HEK293 (cell line): Measurements from ENCODE around the gene ZFPM1.

Experiments
- CTCF ChIA-PET: fragments of 350-600 bp; formaldehyde crosslinking; extraction: SDS; loops from one replicate; lab custom pipeline; 2021; ENCODE audit warnings: antibody characterized with exemption; lab: Yijun Ruan, JAX
- POLR2A ChIA-PET: fragments of 300-600 bp; formaldehyde crosslinking; extraction: SDS; loops from one replicate; lab custom pipeline; 2020; ENCODE audit warnings: antibody characterized with exemption, inconsistent platforms; lab: Yijun Ruan, JAX
- H3K27ac ChIP-seq: fragments of 200-500 bp; sonication (Bioruptor generic); 2 replicates; pipeline ENCODE4 v1.5.1; 2014; ENCODE audit warnings: low read depth, low read length, control low read depth, inconsistent platforms; ENCODE audit errors: extremely low read depth
- H3K36me3 ChIP-seq, 2 experiments: fragments of 200-500 bp in 1 of 2; sonication (Bioruptor generic) in 1 of 2; 1 replicate in 1 of 2; 2 replicates in 1 of 2; pipeline ENCODE4 v1.5.1; 2014 to 2017; ENCODE audit warnings: inconsistent platforms in 2 of 2, low read length in 2 of 2; ENCODE audit not compliant: control insufficient read depth in 2 of 2, insufficient read depth in 1 of 2
- H3K4me1 ChIP-seq: fragments of 200-500 bp; sonication (Bioruptor generic); 2 replicates; pipeline ENCODE4 v1.5.1; 2014; ENCODE audit warnings: mild to moderate bottlenecking, low read length, inconsistent platforms; ENCODE audit not compliant: control insufficient read depth, insufficient read depth
- H3K4me3 ChIP-seq: 2 replicates; pipeline ENCODE4 v1.5.1; 2011; ENCODE audit warnings: low read depth, mild to moderate bottlenecking, control low read depth, low read length, moderate library complexity
- H3K9me3 ChIP-seq: fragments of 200-500 bp; sonication (Bioruptor generic); 2 replicates; pipeline ENCODE4 v1.5.1; 2014; ENCODE audit warnings: low read depth, low read length, inconsistent platforms; ENCODE audit not compliant: control insufficient read depth, insufficient read depth
- FEZF1 ChIP-seq: fragments of 450-650 bp; formaldehyde crosslinking; IDR thresholded peaks from 2 replicates; pipeline ENCODE4 v1.5.1; 2016; ENCODE audit warnings: missing biosample characterization, missing genetic modification characterization
- GLI4 ChIP-seq: fragments of 450-650 bp; formaldehyde crosslinking; IDR thresholded peaks from 2 replicates; pipeline ENCODE4 v1.5.1; 2016; ENCODE audit warnings: missing biosample characterization, missing genetic modification characterization
- GLIS2 ChIP-seq: fragments of 450-650 bp; formaldehyde crosslinking; IDR thresholded peaks from 2 replicates; pipeline ENCODE4 v1.5.1; 2016; ENCODE audit warnings: missing biosample characterization, missing genetic modification characterization
- KLF10 ChIP-seq: fragments of 450-650 bp; IDR thresholded peaks from 2 replicates; pipeline ENCODE4 v1.5.1; 2018; ENCODE audit warnings: missing biosample characterization, mild to moderate bottlenecking, missing genetic modification characterization
- OSR2 ChIP-seq: fragments of 450-650 bp; formaldehyde crosslinking; IDR thresholded peaks from 2 replicates; pipeline ENCODE4 v1.5.1; 2016; ENCODE audit warnings: missing biosample characterization, missing genetic modification characterization
- PRDM1 ChIP-seq: fragments of 450-650 bp; formaldehyde crosslinking; IDR thresholded peaks from 2 replicates; pipeline ENCODE4; 2016; ENCODE audit warnings: missing biosample characterization, missing genetic modification characterization
- REPIN1 ChIP-seq: fragments of 450-650 bp; formaldehyde crosslinking; IDR thresholded peaks from 2 replicates; pipeline ENCODE4 v1.5.1; 2017; ENCODE audit warnings: missing biosample characterization, missing genetic modification characterization, low read depth
- SP3 ChIP-seq: fragments of 450-650 bp; formaldehyde crosslinking; IDR thresholded peaks from 2 replicates; pipeline ENCODE4 v1.5.1; 2016; ENCODE audit warnings: missing biosample characterization, missing genetic modification characterization
- ZBTB20 ChIP-seq: fragments of 450-650 bp; formaldehyde crosslinking; IDR thresholded peaks from 2 replicates; pipeline ENCODE4 v1.5.1; 2016; ENCODE audit warnings: missing biosample characterization, missing genetic modification characterization
- ZBTB21 ChIP-seq: fragments of 450-650 bp; formaldehyde crosslinking; IDR thresholded peaks from 2 replicates; pipeline ENCODE4 v1.5.1; 2017; ENCODE audit warnings: missing biosample characterization, missing genetic modification characterization
- ZFP41 ChIP-seq: fragments of 450-650 bp; formaldehyde crosslinking; IDR thresholded peaks from 2 replicates; pipeline ENCODE4 v1.5.1; 2016; ENCODE audit warnings: missing biosample characterization, missing genetic modification characterization, borderline replicate concordance
- ZIC2 ChIP-seq: fragments of 450-650 bp; formaldehyde crosslinking; IDR thresholded peaks from 2 replicates; pipeline ENCODE4 v1.5.1; 2016; ENCODE audit warnings: missing biosample characterization, missing genetic modification characterization
- ZNF157 ChIP-seq: fragments of 450-650 bp; formaldehyde crosslinking; IDR thresholded peaks from 2 replicates; pipeline ENCODE4 v1.5.1; 2016; ENCODE audit warnings: missing biosample characterization, missing genetic modification characterization
- ZNF184 ChIP-seq: fragments of 450-650 bp; IDR thresholded peaks from 2 replicates; pipeline ENCODE4 v1.5.1; 2018; ENCODE audit warnings: missing biosample characterization, mild to moderate bottlenecking, missing genetic modification characterization
- ZNF311 ChIP-seq: fragments of 450-650 bp; formaldehyde crosslinking; IDR thresholded peaks from 2 replicates; pipeline ENCODE4 v1.5.1; 2017; ENCODE audit warnings: missing biosample characterization, missing genetic modification characterization, borderline replicate concordance
- ZNF324 ChIP-seq: fragments of 450-650 bp; formaldehyde crosslinking; IDR thresholded peaks from 2 replicates; pipeline ENCODE4 v1.5.1; 2016; ENCODE audit warnings: missing biosample characterization, missing genetic modification characterization
- ZNF362 ChIP-seq: fragments of 450-650 bp; formaldehyde crosslinking; IDR thresholded peaks from 2 replicates; pipeline ENCODE4 v1.5.1; 2016; ENCODE audit warnings: missing biosample characterization, missing genetic modification characterization
- ZNF426 ChIP-seq: fragments of 450-650 bp; formaldehyde crosslinking; IDR thresholded peaks from 2 replicates; pipeline ENCODE4 v1.5.1; 2017; ENCODE audit warnings: missing biosample characterization, missing genetic modification characterization, mild to moderate bottlenecking, inconsistent platforms, moderate library complexity
- ZNF560 ChIP-seq: fragments of 450-650 bp; formaldehyde crosslinking; IDR thresholded peaks from 2 replicates; pipeline ENCODE4 v1.5.1; 2017; ENCODE audit warnings: missing biosample characterization, missing genetic modification characterization, borderline replicate concordance
- ZNF580 ChIP-seq: fragments of 450-650 bp; formaldehyde crosslinking; IDR thresholded peaks from 2 replicates; pipeline ENCODE4 v1.5.1; 2016; ENCODE audit warnings: missing biosample characterization, missing genetic modification characterization
- ZNF624 ChIP-seq: fragments of 450-650 bp; formaldehyde crosslinking; IDR thresholded peaks from 2 replicates; pipeline ENCODE4 v1.5.1; 2017; ENCODE audit warnings: missing biosample characterization, missing genetic modification characterization
- ZNF626 ChIP-seq: fragments of 450-650 bp; sonication (Bioruptor Pico); formaldehyde crosslinking; IDR thresholded peaks from 2 replicates; pipeline ENCODE4 v1.5.1; 2018; ENCODE audit warnings: missing biosample characterization, missing genetic modification characterization, inconsistent platforms
- ZNF664 ChIP-seq: fragments of 450-650 bp; formaldehyde crosslinking; IDR thresholded peaks from 2 replicates; pipeline ENCODE4 v1.5.1; 2016; ENCODE audit warnings: missing biosample characterization, missing genetic modification characterization
- ZNF670 ChIP-seq: fragments of 450-650 bp; formaldehyde crosslinking; IDR thresholded peaks from 2 replicates; pipeline ENCODE4 v1.5.1; 2016; ENCODE audit warnings: missing biosample characterization, missing genetic modification characterization, low read depth
- ZNF791 ChIP-seq: fragments of 450-650 bp; formaldehyde crosslinking; IDR thresholded peaks from 2 replicates; pipeline ENCODE4 v1.5.1; 2016; ENCODE audit warnings: missing biosample characterization, missing genetic modification characterization
- ZNF837 ChIP-seq: fragments of 450-650 bp; formaldehyde crosslinking; IDR thresholded peaks from 2 replicates; pipeline ENCODE4 v1.5.1; 2016; ENCODE audit warnings: missing biosample characterization, missing genetic modification characterization
- ZSCAN23 ChIP-seq: fragments of 450-650 bp; formaldehyde crosslinking; IDR thresholded peaks from 2 replicates; pipeline ENCODE4 v1.5.1; 2016; ENCODE audit warnings: missing biosample characterization, missing genetic modification characterization
- TF ChIP-seq, protein P1 (sequence below): fragments of 450-650 bp; IDR thresholded peaks from 2 replicates; pipeline ENCODE4 v1.5.1; 2018; ENCODE audit warnings: missing biosample characterization, missing genetic modification characterization
- TF ChIP-seq, protein P2 (sequence below): fragments of 450-650 bp; formaldehyde crosslinking; conservative IDR thresholded peaks from 2 replicates; pipeline ENCODE4 v1.5.1; 2016; ENCODE audit warnings: low read depth, missing biosample characterization, missing genetic modification characterization

The ZFPM1 gene

DNA sequence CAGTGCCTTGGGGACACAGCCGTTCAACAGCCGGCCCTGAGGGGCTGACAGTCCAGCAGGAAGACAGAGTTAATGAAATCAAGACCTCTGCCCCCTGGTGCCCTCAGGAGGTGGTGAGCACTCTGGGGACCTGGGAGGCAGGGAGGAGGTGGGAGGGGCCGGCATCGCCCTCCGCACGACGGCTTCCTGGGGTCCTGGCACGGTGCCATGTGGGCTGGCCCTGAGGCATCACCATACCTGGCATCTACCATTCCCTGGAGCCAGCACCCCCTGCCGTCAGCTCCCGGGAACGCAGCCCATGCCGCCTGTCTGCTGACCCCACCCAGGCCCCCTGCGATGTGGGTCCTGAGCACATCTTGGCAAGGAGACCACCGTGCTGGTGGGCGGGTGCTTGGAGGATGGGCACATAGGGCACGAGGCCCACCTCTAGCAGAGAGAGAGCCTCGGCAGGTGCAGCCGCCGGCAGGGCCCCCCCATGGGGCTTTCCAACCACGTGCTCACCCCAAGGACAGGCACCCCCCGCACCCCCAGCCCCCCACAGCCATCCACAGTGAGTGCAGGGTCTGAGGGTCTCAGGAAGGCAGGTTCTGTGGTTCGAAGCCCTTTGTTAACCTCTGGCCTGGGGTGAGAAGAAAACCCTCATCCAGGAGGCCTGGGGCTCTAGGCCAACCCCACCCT is 52.5 kb downstream of the ZFPM1 start (continued):
- TF ChIP-seq ZNF580 (tag by site-specific recombination) = no peak
- no peak for TF ChIP-seq ZNF184 (tag by site-specific recombination)
- no peak for TF ChIP-seq ZNF791 (tag by site-specific recombination)
- TF ChIP-seq ZNF624 = no peak
- TF ChIP-seq ZNF324 (tag by site-specific recombination) = no peak
- no peak for TF ChIP-seq ZBTB21
- no peak for TF ChIP-seq ZNF560 (tag by site-specific recombination)
- TF ChIP-seq ZFP41 (tag by site-specific recombination) = no peak
- TF ChIP-seq, protein P1, sequence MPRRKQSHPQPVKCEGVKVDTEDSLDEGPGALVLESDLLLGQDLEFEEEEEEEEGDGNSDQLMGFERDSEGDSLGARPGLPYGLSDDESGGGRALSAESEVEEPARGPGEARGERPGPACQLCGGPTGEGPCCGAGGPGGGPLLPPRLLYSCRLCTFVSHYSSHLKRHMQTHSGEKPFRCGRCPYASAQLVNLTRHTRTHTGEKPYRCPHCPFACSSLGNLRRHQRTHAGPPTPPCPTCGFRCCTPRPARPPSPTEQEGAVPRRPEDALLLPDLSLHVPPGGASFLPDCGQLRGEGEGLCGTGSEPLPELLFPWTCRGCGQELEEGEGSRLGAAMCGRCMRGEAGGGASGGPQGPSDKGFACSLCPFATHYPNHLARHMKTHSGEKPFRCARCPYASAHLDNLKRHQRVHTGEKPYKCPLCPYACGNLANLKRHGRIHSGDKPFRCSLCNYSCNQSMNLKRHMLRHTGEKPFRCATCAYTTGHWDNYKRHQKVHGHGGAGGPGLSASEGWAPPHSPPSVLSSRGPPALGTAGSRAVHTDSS (tag by site-specific recombination) = no peak
- TF ChIP-seq ZNF426 = no peak
- TF ChIP-seq PRDM1 (tag by site-specific recombination) = no peak
- TF ChIP-seq ZNF157 (tag by site-specific recombination) = no peak
- TF ChIP-seq GLI4 (tag by site-specific recombination) = no peak
- TF ChIP-seq, protein P2, sequence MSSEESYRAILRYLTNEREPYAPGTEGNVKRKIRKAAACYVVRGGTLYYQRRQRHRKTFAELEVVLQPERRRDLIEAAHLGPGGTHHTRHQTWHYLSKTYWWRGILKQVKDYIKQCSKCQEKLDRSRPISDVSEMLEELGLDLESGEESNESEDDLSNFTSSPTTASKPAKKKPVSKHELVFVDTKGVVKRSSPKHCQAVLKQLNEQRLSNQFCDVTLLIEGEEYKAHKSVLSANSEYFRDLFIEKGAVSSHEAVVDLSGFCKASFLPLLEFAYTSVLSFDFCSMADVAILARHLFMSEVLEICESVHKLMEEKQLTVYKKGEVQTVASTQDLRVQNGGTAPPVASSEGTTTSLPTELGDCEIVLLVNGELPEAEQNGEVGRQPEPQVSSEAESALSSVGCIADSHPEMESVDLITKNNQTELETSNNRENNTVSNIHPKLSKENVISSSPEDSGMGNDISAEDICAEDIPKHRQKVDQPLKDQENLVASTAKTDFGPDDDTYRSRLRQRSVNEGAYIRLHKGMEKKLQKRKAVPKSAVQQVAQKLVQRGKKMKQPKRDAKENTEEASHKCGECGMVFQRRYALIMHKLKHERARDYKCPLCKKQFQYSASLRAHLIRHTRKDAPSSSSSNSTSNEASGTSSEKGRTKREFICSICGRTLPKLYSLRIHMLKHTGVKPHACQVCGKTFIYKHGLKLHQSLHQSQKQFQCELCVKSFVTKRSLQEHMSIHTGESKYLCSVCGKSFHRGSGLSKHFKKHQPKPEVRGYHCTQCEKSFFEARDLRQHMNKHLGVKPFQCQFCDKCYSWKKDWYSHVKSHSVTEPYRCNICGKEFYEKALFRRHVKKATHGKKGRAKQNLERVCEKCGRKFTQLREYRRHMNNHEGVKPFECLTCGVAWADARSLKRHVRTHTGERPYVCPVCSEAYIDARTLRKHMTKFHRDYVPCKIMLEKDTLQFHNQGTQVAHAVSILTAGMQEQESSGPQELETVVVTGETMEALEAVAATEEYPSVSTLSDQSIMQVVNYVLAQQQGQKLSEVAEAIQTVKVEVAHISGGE (tag by site-specific recombination) = no peak
- no peak for TF ChIP-seq ZNF670
- peak; percentile 87 for TF ChIP-seq ZIC2 (tag by site-specific recombination)

- H3K4me3 ChIP-seq = no peak overlapping the region
- ChIA-PET POLR2A (no interaction called here), CTCF (interaction anchor here (0.6 kb wide), 1 partner anchor 44 kb away, joined by 3 read pairs; no protein-coding TSS in a partner anchor)
- peaks cover 15% of the 10 kb centered on the region for H3K4me1 ChIP-seq
- H3K9me3 ChIP-seq = no peaks in the 10 kb centered on the region
- H3K27ac ChIP-seq = no peak overlapping the region
- H3K36me3 ChIP-seq = peaks cover 0 to 8% of the 10 kb centered on the region in 2 experiments; a peak in 1 of 3 replicates
- no peak for TF ChIP-seq ZNF664 (tag by site-specific recombination)
- TF ChIP-seq ZBTB20 (tag by site-specific recombination) = no peak
- no peak for TF ChIP-seq ZNF362 (tag by site-specific recombination)
- no peak for TF ChIP-seq ZNF837
- TF ChIP-seq GLIS2 (tag by site-specific recombination) = no peak
- TF ChIP-seq OSR2 (tag by site-specific recombination) = no peak
- no peak for TF ChIP-seq REPIN1 (tag by site-specific recombination)
- no peak for TF ChIP-seq KLF10 (tag by site-specific recombination)
- TF ChIP-seq SP3 (tag by site-specific recombination) = no peak
- TF ChIP-seq FEZF1 (tag by site-specific recombination) = no peak
- TF ChIP-seq, protein P2 (tag by site-specific recombination) = no peak
- no peak for TF ChIP-seq ZNF311
- no peak for TF ChIP-seq ZNF626 (tag by site-specific recombination)
- no peak for TF ChIP-seq ZSCAN23 (tag by site-specific recombination)
Measured at GRCh38 chr16:88506723-88507122, 53.6 kb downstream of the ZFPM1 start.
